GM12801 (cell line): Measurements from ENCODE around the gene WSCD2.

ENCODE experiments used
- TF ChIP-seq, protein P1 (sequence below): IDR thresholded peaks from one replicate; pipeline ENCODE4 v1.5.1; 2011; ENCODE audit warnings: control low read depth; ENCODE audit not compliant: insufficient read length; ENCODE audit errors: extremely low read depth

Gene WSCD2

DNA sequence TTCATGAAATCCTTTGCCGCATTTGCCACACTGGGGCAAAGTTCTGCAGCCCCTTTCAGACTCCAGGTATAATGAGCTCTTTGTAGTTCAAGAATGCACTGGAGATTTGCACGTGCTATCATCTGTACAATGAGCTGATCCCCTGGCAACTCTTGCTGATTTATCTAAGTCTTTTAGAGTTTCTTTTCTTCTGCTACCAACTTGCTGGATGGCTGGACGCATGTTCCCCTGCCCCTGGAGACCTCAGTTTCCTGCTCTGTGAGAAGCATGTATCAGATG lies 106.8 kb downstream of the WSCD2 start:
- TF ChIP-seq, protein P1, sequence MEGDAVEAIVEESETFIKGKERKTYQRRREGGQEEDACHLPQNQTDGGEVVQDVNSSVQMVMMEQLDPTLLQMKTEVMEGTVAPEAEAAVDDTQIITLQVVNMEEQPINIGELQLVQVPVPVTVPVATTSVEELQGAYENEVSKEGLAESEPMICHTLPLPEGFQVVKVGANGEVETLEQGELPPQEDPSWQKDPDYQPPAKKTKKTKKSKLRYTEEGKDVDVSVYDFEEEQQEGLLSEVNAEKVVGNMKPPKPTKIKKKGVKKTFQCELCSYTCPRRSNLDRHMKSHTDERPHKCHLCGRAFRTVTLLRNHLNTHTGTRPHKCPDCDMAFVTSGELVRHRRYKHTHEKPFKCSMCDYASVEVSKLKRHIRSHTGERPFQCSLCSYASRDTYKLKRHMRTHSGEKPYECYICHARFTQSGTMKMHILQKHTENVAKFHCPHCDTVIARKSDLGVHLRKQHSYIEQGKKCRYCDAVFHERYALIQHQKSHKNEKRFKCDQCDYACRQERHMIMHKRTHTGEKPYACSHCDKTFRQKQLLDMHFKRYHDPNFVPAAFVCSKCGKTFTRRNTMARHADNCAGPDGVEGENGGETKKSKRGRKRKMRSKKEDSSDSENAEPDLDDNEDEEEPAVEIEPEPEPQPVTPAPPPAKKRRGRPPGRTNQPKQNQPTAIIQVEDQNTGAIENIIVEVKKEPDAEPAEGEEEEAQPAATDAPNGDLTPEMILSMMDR, result no peak

DNA sequence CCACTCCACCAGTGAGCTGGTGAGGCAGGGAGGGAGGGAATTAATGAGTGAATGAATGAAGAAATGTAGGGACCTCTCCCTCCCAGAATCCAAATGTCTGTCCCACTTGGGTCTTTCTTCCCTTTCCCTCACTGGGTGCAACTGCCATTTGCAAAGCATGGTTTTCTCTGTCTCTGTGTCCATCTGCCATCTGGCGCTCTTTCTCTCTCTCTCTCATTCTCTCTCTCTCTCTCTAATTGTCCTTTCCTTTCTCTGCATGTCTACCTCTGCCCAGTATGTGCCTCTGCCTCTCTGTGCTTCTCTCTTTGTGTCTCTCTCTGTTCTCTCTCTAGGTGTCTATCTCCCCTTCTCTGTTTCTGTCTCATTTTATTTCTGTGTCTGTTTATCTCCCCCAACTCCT lies 107.3 kb downstream of the WSCD2 start:
- TF ChIP-seq, protein P1, result no peak

DNA sequence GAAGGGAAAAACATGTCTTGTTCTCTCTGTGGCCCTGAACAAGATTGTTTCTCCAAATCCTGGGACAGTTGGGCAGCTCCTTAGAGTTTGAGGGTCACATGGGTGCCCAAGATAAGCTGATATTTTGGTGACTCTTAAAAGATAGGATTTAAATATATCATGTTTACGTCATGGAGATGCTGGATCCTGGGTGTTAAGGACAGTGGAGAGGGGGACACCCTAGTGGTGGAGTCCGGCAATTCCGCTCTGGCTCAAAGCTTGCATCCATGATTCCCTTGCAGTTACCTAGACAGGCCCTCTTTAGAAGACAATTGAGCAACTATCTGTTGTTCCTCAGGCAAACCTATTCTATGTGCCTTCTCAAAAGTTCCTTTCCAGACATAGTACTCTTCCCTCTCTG lies 108.2 kb downstream of the WSCD2 start:
- TF ChIP-seq, protein P1, result no peak

DNA sequence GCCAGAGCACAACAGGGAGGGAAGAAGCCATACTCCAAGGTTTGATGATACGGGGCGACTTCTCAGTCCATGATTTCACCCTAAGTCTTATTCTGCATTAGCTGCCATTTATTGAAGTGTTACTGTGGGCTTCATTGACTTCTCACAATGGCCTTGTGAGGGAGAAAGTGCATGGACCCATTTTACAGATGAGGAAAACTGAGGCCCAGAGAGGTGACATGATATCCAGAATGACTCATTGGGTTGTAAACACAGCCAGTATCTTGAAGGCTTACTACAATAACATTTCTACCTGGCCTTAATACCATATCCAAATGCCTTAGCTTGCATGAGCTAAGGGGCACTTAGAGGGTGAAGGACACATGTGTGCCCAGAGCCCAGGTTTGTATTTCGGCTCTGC lies 109.4 kb downstream of the WSCD2 start:
- TF ChIP-seq, protein P1, result no peak

DNA sequence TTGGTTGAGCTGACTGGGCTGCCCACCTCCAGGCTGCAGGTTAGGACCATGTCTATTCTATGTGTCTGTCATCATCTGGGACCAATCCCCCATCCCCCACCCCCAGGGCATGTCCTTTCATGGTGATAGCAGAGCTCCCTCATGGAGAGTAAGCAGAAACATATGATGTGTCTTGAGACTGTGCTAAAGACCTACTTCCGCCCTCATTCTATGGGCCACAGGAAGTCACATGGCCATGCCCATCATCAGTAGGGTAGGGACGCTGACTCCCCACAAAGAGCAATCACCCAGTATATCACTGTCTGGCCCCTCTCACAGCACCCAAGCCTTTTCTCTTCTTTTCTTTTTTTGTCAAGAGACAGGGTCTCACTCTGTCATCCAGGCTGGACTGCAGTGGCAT lies 110.3 kb downstream of the WSCD2 start:
- TF ChIP-seq, protein P1, result no peak

DNA sequence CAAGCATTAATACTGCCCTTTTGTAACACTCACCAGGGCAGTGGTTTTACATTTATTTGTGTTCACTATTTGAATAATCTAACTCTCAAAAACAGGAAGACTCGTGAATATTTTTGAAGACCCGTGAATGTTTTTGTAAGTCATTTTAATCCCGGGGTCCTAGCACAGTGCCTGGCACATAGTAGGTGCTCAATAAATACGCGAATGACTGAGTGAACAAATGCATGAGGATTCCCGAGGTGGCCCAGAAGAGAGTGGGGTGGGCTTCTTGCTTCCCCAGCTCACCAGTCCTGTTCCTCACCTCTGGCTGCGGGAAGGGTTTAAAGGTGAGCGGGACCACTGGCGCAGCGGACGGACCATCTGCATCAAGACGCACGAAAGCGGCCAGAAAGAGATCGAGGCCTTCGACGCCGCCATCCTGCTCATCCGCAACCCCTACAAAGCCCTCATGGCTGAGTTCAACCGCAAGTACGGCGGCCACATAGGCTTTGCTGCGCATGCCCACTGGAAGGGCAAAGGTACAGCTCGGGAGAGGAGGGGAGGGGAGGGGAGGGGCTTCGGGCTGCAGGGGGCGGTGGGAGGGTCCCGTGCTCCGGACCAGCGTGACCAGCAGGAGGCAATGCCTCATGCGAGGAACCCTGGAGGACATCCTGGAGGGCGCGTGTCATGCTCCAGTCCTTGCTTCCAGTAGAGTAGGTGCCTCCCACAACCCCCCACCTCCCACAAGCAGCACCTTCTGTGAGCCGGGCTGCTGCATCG lies 111.1 kb downstream of the WSCD2 start:
- TF ChIP-seq, protein P1, result no peak

DNA sequence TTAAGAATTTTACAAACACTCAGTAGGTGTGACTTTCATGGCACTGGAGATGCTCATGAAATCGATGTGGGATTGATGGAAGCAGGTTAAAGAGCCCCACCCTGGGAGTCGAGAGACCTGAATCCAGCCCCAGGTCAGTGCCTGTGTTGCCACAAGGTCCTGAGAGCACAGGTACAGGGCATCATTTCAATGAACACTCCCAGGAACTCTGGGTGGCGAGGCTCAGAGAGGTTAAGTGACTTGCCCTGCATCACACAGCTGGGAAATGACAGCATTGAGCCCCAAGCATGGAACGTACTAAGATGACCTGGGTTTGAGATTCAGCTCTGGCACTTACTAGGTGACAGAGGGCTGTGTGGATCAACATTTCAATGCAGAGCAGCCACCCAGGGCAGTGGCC lies 111.8 kb downstream of the WSCD2 start:
- TF ChIP-seq, protein P1, result no peak
